Muscle layer of colon (tissue), 2 donors: ENCODE results near the gene DGKA.
"Not testable (repeated sequence)": the region's sequence is repeated elsewhere in the genome, so short reads cannot be mapped to it uniquely, and the experiment has no call there.

Source experiments
- H3K27ac ChIP-seq: one replicate; pipeline ENCODE4 v1.7.0; 2013; ENCODE audit warnings: low read depth, mild to moderate bottlenecking, low read length, moderate library complexity
- H3K27me3 ChIP-seq, 2 donors: one replicate each; pipeline ENCODE4 v1.7.0; 2013; ENCODE audit warnings: low read length in 2 of 2, mild to moderate bottlenecking in 2 of 2; ENCODE audit not compliant: insufficient read depth in 2 of 2, control insufficient read depth in 1 of 2
- H3K36me3 ChIP-seq: one replicate; pipeline ENCODE4 v1.7.0; 2013; ENCODE audit warnings: mild to moderate bottlenecking, low read length; ENCODE audit not compliant: insufficient read depth
- H3K4me1 ChIP-seq: one replicate; pipeline ENCODE4 v1.7.0; 2013; ENCODE audit warnings: mild to moderate bottlenecking, low read length; ENCODE audit not compliant: insufficient read depth
- H3K4me3 ChIP-seq, 2 donors: one replicate each; pipeline ENCODE4 v1.7.0; 2013; ENCODE audit warnings: low read length in 2 of 2, low read depth in 1 of 2, mild to moderate bottlenecking in 1 of 2, moderate library complexity in 1 of 2
- H3K9ac ChIP-seq: one replicate; pipeline ENCODE4 v1.7.0; 2013; ENCODE audit warnings: low read length
- H3K9me3 ChIP-seq: one replicate; pipeline ENCODE4 v1.7.0; 2013; ENCODE audit warnings: mild to moderate bottlenecking, low read length
- donor health status: abdominal sarcoma.
- donor health status: Adenocarcinoma of cecum.

DGKA gene

GRCh38 chr12:55972911-55973598 is 42.1 kb downstream of the DGKA start:
- H3K9ac ChIP-seq: peak overlapping the region; percentile 90
- no peaks in the 10 kb centered on the region for H3K36me3 ChIP-seq
- peak overlapping the region; percentile 89 for H3K27ac ChIP-seq
- no peaks in the 10 kb centered on the region for H3K27me3 ChIP-seq
- no peaks in the 10 kb centered on the region for H3K9me3 ChIP-seq
- peaks cover 37% of the 10 kb centered on the region for H3K4me1 ChIP-seq
- H3K4me3 ChIP-seq: peak overlapping the region; percentile 75 to 78

- peak within 1 kb of the TSS; percentile 89 for H3K27ac ChIP-seq
- H3K9me3 ChIP-seq: no peaks in the 10 kb centered on the region
- no peaks in the 10 kb centered on the region for H3K27me3 ChIP-seq
- peak within 1 kb of the TSS; percentile 90 for H3K9ac ChIP-seq
- no peaks in the 10 kb centered on the region for H3K36me3 ChIP-seq
- peak within 1 kb of the TSS; percentile 75 to 90 for H3K4me3 ChIP-seq
- peaks cover 37% of the 10 kb centered on the region for H3K4me1 ChIP-seq
Observed at GRCh38 chr12:55973599-55974307, 42.8 kb downstream of the DGKA start, which contains the start of gene RAB5B. TSS of gene RAB5B (plus strand) at chr12:55974078. CDS start at chr12:55986961, 12,883 bp downstream.

- H3K9me3 ChIP-seq: no peaks in the 10 kb centered on the region
- H3K9ac ChIP-seq: peak overlapping the region; percentile 80
- peaks cover 37% of the 10 kb centered on the region for H3K4me1 ChIP-seq
- peak overlapping the region; percentile 77 for H3K27ac ChIP-seq
- H3K27me3 ChIP-seq: no peaks in the 10 kb centered on the region
- peak overlapping the region; percentile 62 to 90 for H3K4me3 ChIP-seq
- H3K36me3 ChIP-seq: no peaks in the 10 kb centered on the region
Observed at GRCh38 chr12:55974308-55974730, 43.4 kb downstream of the DGKA start.

- peaks cover 27% of the 10 kb centered on the region for H3K4me1 ChIP-seq
- H3K36me3 ChIP-seq: peaks cover 8% of the 10 kb centered on the region
- no peak overlapping the region for H3K4me3 ChIP-seq
- H3K9ac ChIP-seq: no peak overlapping the region
- H3K27me3 ChIP-seq: no peaks in the 10 kb centered on the region
- no peak overlapping the region for H3K27ac ChIP-seq
- no peaks in the 10 kb centered on the region for H3K9me3 ChIP-seq
Observed at GRCh38 chr12:55978393-55978792, 47.4 kb downstream of the DGKA start.

GRCh38 chr12:55979069-55979468 is 48.1 kb downstream of the DGKA start:
- H3K36me3 ChIP-seq: peaks cover 15% of the 10 kb centered on the region
- no peak overlapping the region for H3K27ac ChIP-seq
- H3K9me3 ChIP-seq: no peaks in the 10 kb centered on the region

GRCh38 chr12:55981882-55982281 is 50.9 kb downstream of the DGKA start:
- peaks cover 10% of the 10 kb centered on the region for H3K4me1 ChIP-seq
- H3K36me3 ChIP-seq: peaks cover 30% of the 10 kb centered on the region
- H3K9me3 ChIP-seq, H3K27ac ChIP-seq, H3K4me3 ChIP-seq, H3K27me3 ChIP-seq, H3K9ac ChIP-seq: not testable (repeated sequence)

More at GRCh38 chr12:55979069-55979468, 48.1 kb downstream of the DGKA start:
- H3K4me3 ChIP-seq: no peak overlapping the region
- no peaks in the 10 kb centered on the region for H3K27me3 ChIP-seq
- H3K4me1 ChIP-seq: peaks cover 27% of the 10 kb centered on the region
- no peak overlapping the region for H3K9ac ChIP-seq

GRCh38 chr12:55982319-55982936 is 51.5 kb downstream of the DGKA start:
- Histone ChIP-seq H3K27ac (no peak overlapping the region), H3K27me3 (no peaks in the 10 kb centered on the region), H3K9me3 (no peaks in the 10 kb centered on the region), H3K4me1 (peaks cover 5% of the 10 kb centered on the region), H3K36me3 (peaks cover 30% of the 10 kb centered on the region), H3K4me3 (no peak overlapping the region), H3K9ac (no peak overlapping the region)

- no peaks in the 10 kb centered on the region for H3K27me3 ChIP-seq
- peaks cover 30% of the 10 kb centered on the region for H3K36me3 ChIP-seq
- H3K4me3 ChIP-seq: no peak overlapping the region
- H3K27ac ChIP-seq: no peak overlapping the region
- H3K4me1 ChIP-seq: no peaks in the 10 kb centered on the region
- H3K9ac ChIP-seq: no peak overlapping the region
- H3K9me3 ChIP-seq: no peaks in the 10 kb centered on the region
Observed at GRCh38 chr12:55983232-55983842, 52.4 kb downstream of the DGKA start.

- Histone ChIP-seq H3K27me3 (no peaks in the 10 kb centered on the region), H3K36me3 (peaks cover 38% of the 10 kb centered on the region), H3K4me3 (no peak overlapping the region), H3K27ac (no peak overlapping the region), H3K9me3 (no peaks in the 10 kb centered on the region), H3K9ac (no peak overlapping the region), H3K4me1 (no peaks in the 10 kb centered on the region)
Observed at GRCh38 chr12:55984861-55985260, 53.9 kb downstream of the DGKA start.

- no peaks in the 10 kb centered on the region for H3K9me3 ChIP-seq
- no peak overlapping the region for H3K27ac ChIP-seq
- H3K4me3 ChIP-seq: no peak overlapping the region
- no peak overlapping the region for H3K9ac ChIP-seq
- H3K27me3 ChIP-seq: no peaks in the 10 kb centered on the region
- H3K4me1 ChIP-seq: no peaks in the 10 kb centered on the region
- peaks cover 40% of the 10 kb centered on the region for H3K36me3 ChIP-seq
Observed at GRCh38 chr12:55985341-55985740, 54.4 kb downstream of the DGKA start.

- not testable (repeated sequence) for H3K4me3 ChIP-seq, H3K27ac ChIP-seq, H3K27me3 ChIP-seq, H3K4me1 ChIP-seq, H3K9me3 ChIP-seq, H3K9ac ChIP-seq
- H3K36me3 ChIP-seq: peaks cover 42% of the 10 kb centered on the region
Observed at GRCh38 chr12:55985976-55986375, 55.0 kb downstream of the DGKA start.
